Measurements from ENCODE around the gene NFIB. TPM values are rescaled to one million over a fixed set of nuclear protein-coding genes. Genes with fewer than 3 reads are reported as not detected.
A peak's percentile ranks its signal among the peaks of the same experiment; 100 is the strongest.

NFIB gene
- total and polyA plus RNA-seq, 4 donors, result 10.8 to 278 (median 88.6) TPM

DNA sequence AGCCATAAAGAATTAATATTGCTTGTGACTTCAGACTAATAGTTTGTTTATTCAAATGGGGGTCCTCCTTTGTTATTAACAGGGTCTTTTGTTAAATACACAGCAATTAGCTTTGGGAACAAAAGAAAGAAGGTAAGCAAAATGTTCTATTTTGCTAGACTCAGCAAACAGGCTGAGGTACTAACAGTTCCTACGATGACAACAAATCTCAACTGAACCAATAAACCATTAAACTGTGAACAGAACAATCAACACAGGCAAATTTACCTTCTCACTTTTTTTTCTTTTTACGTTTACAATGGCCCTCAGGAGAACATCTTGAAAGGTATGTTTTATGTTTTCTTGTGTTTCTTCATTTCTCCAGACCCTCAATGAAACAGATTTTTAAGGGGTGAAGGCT lies 207.2 kb downstream of the NFIB start:
- Histone ChIP-seq H3K9me3 (ENCODE audit: control insufficient read depth, low read length) (no peaks in the 10 kb centered on the region), H3K27ac (ENCODE audit: low read depth in 1 of 2, low read length in 2 of 2) (no peak overlapping the region), H3K27me3 (ENCODE audit: control insufficient read depth in 1 of 2, insufficient read depth in 2 of 2, low read length in 1 of 2) (no peaks in the 10 kb centered on the region), H3K36me3 (ENCODE audit: control insufficient read depth in 1 of 2, insufficient read depth in 2 of 2, low read length in 1 of 2) (no peaks in the 10 kb centered on the region), H3K4me1 (ENCODE audit: control insufficient read depth in 1 of 2, insufficient read depth in 2 of 2, low read length in 2 of 2) (no peaks in the 10 kb centered on the region), H3K4me3 (ENCODE audit: low read length in 2 of 2) (no peak overlapping the region)
- ATAC-seq (ENCODE audit: low FRiP score) (no peak), DNase-seq (no peak)
- WGBS, 2 donors, result 91 to 95% methylated on average over 2 of the region's 2 CpGs
- intact Hi-C loops (cut with DNase I), result no loop called here

DNA sequence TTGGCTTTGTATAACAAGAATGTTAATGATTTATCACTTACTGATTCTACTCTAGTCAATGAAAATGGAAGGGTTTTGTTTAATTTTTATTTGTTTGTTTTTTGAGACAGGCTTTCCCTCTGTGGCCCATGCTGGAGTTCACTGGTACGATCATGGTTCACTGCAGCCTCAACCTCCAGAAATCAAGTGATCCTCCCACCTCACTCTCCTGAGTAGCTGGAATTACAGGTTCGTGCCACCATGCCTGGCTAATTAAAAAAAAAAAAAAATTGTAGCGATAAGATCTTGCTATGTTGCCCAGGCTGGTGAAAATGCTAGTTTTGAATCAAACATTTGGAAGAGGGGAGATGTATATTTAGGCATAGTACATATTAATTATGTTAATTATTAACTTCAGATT lies 209.4 kb downstream of the NFIB start:
- Histone ChIP-seq H3K9me3 (ENCODE audit: control insufficient read depth, low read length) (no peaks in the 10 kb centered on the region), H3K4me1 (ENCODE audit: control insufficient read depth in 1 of 2, insufficient read depth in 2 of 2, low read length in 2 of 2) (no peaks in the 10 kb centered on the region), H3K36me3 (ENCODE audit: control insufficient read depth in 1 of 2, insufficient read depth in 2 of 2, low read length in 1 of 2) (no peaks in the 10 kb centered on the region), H3K27ac (ENCODE audit: low read depth in 1 of 2, low read length in 2 of 2) (no peak overlapping the region), H3K27me3 (ENCODE audit: control insufficient read depth in 1 of 2, insufficient read depth in 2 of 2, low read length in 1 of 2) (no peaks in the 10 kb centered on the region), H3K4me3 (ENCODE audit: low read length in 2 of 2) (no peak overlapping the region)
- intact Hi-C loops (cut with DNase I), result no loop called here
- DNase-seq, result no peak
- WGBS, 2 donors, result 96% methylated on average over 3 of the region's 3 CpGs
- no peak for ATAC-seq (ENCODE audit: low FRiP score)

DNA sequence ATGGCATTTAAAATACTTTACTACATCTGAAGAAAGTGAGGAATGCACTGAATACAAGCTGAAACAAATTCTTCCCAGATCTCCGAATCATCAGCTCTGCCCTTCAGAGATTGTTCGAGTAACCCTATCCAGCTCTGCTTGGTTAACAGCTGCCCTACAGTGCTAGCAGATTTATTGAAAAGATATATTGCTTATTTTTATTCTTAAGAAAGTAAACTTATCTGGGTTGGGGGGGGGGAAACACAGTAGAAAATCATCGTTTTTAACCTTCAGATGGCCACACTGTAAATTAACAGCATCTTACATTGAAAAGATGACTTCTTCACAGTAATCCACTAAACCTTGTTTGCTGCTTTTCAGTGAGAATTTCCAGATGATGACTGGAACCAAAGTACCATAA lies 210.8 kb downstream of the NFIB start:
- Histone ChIP-seq H3K4me1 (ENCODE audit: control insufficient read depth in 1 of 2, insufficient read depth in 2 of 2, low read length in 2 of 2) (no peaks in the 10 kb centered on the region), H3K9me3 (ENCODE audit: control insufficient read depth, low read length) (no peaks in the 10 kb centered on the region), H3K27ac (ENCODE audit: low read depth in 1 of 2, low read length in 2 of 2) (peak overlapping the region in 1 of 2 donors; percentile 43), H3K36me3 (ENCODE audit: control insufficient read depth in 1 of 2, insufficient read depth in 2 of 2, low read length in 1 of 2) (no peaks in the 10 kb centered on the region), H3K4me3 (ENCODE audit: low read length in 2 of 2) (peak overlapping the region in 1 of 2 donors; percentile 54), H3K27me3 (ENCODE audit: control insufficient read depth in 1 of 2, insufficient read depth in 2 of 2, low read length in 1 of 2) (no peaks in the 10 kb centered on the region)
- intact Hi-C loops (cut with DNase I), result no loop called here
- DNase-seq, result no peak
- WGBS, 2 donors, result 2 to 5% methylated on average over 3 of the region's 3 CpGs
- ATAC-seq (ENCODE audit: low FRiP score), result no peak

DNA sequence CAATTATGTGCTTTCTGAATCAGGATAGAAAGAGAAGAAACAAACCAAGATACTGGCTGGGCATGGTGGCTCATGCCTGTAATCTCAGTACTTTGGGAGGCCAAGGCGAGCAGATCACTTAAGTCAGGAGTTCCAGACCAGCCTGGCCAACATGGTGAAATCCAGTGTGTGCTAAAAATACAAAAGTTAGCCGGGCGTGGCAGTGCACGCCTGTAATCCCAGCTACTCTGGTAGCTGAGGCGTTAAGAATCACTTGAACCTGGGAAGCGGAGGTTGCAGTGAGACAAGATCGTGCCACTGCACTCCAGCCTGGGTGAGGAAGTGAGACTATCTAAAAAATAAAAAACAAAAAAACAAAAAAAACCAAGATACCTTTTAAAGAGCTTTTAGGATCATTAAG lies 214.2 kb downstream of the NFIB start:
- Histone ChIP-seq H3K9me3 (ENCODE audit: control insufficient read depth, low read length) (no peaks in the 10 kb centered on the region), H3K27ac (ENCODE audit: low read depth in 1 of 2, low read length in 2 of 2) (no peak overlapping the region), H3K36me3 (ENCODE audit: control insufficient read depth in 1 of 2, insufficient read depth in 2 of 2, low read length in 1 of 2) (no peaks in the 10 kb centered on the region), H3K27me3 (ENCODE audit: control insufficient read depth in 1 of 2, insufficient read depth in 2 of 2, low read length in 1 of 2) (no peaks in the 10 kb centered on the region), H3K4me1 (ENCODE audit: control insufficient read depth in 1 of 2, insufficient read depth in 2 of 2, low read length in 2 of 2) (no peaks in the 10 kb centered on the region), H3K4me3 (ENCODE audit: low read length in 2 of 2) (no peak overlapping the region)
- DNase-seq (no peak), ATAC-seq (ENCODE audit: low FRiP score) (no peak)
- intact Hi-C loops (cut with DNase I), result loop anchor here (5.0 to 10.0 kb wide), 5 partner anchors 67 to 255 kb away; no protein-coding TSS in a partner anchor
- 92 to 93% methylated on average over 7 of the region's 7 CpGs for WGBS, 2 donors

DNA sequence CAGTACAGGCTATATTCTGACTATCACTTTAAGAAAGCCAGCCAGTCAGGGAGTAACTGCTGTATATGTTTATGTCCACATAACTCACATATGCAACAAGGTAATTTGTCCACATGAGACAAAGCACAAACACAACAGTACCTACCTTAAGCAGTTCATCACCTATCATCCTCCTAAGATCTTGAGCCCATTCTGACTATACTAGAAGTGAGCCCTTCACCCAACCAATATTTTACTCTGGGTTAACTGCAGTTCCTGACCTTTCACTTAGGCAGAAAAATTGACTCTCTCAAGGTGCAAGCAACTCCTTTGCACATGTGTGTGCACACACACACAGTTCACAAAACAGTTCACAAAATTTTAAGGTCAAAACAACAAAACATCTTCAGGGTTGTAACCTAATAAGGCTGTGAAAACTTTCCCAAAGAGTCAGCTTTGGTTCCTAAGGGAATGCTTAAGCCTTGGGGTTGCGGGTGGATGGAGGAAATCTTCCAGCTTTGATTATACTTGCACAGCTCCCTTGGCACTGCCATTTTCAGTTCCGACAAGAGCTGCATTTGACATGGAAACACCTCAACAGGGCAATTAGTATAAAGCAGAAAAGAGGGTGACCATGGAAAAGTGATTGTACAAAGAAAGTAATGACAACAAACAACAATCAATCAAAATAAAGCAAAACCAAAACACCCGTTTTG lies 215.3 kb downstream of the NFIB start:
- WGBS, 2 donors, result 13 to 18% methylated on average over 3 of the region's 3 CpGs

DNA sequence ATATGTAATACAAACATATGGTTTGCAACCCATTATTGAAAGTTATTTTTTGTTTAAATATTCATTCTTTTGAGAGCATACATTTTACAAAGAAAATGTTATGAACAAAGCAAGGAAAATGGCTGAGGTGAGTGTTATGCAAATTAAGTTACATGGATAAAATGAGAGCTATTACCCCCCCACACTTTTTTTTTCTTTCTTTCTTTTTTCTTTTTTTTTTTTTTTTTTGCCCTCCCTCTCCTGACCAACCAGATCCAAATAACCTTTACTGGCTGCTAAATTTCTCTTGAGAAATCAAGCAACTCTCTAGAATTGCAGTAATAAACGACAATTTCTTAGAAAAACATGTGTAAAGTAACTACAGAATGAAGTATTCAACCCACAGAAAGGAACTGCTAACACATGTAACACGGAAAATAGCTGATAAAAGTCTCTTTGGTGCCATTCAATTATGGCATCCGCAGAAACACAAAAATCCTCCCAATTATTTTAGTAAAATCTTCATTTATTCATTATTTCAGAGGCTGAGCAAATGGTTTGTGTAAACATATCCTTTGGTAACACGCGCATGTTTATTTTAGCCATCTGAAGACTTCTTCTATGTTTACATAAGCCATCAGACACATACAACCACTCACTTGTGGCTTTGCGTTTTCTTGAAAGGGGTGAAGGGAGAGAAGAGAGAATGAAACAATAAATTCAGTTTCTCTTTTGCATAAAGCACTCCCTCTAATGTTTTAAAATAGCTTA lies 216.1 kb downstream of the NFIB start:
- no peaks in the 10 kb centered on the region for H3K27me3 ChIP-seq (ENCODE audit: control insufficient read depth in 1 of 2, insufficient read depth in 2 of 2, low read length in 1 of 2)
- intact Hi-C loops (cut with DNase I), result loop anchor here (5.0 to 10.0 kb wide), 5 partner anchors 66 to 257 kb away; no protein-coding TSS in a partner anchor
- H3K27ac ChIP-seq (ENCODE audit: low read depth in 1 of 2, low read length in 2 of 2), result no peak overlapping the region
- H3K4me3 ChIP-seq (ENCODE audit: low read length in 2 of 2), result peak overlapping the region in 1 of 2 donors; percentile 48
- WGBS, 2 donors, result 20% methylated on average over 6 of the region's 6 CpGs
- no peaks in the 10 kb centered on the region for H3K36me3 ChIP-seq (ENCODE audit: control insufficient read depth in 1 of 2, insufficient read depth in 2 of 2, low read length in 1 of 2)
- H3K9me3 ChIP-seq (ENCODE audit: control insufficient read depth, low read length), result no peaks in the 10 kb centered on the region
- no peak for ATAC-seq (ENCODE audit: low FRiP score)
- no peak for DNase-seq
- no peaks in the 10 kb centered on the region for H3K4me1 ChIP-seq (ENCODE audit: control insufficient read depth in 1 of 2, insufficient read depth in 2 of 2, low read length in 2 of 2)

More for the DNA sequence above, 215.3 kb downstream of the NFIB start:
- intact Hi-C loops (cut with DNase I), result loop anchor here (5.0 to 10.0 kb wide), 5 partner anchors 66 to 256 kb away; no protein-coding TSS in a partner anchor
- Histone ChIP-seq H3K9me3 (ENCODE audit: control insufficient read depth, low read length) (no peaks in the 10 kb centered on the region), H3K36me3 (ENCODE audit: control insufficient read depth in 1 of 2, insufficient read depth in 2 of 2, low read length in 1 of 2) (no peaks in the 10 kb centered on the region), H3K4me1 (ENCODE audit: control insufficient read depth in 1 of 2, insufficient read depth in 2 of 2, low read length in 2 of 2) (no peaks in the 10 kb centered on the region), H3K27ac (ENCODE audit: low read depth in 1 of 2, low read length in 2 of 2) (no peak overlapping the region), H3K27me3 (ENCODE audit: control insufficient read depth in 1 of 2, insufficient read depth in 2 of 2, low read length in 1 of 2) (no peaks in the 10 kb centered on the region), H3K4me3 (ENCODE audit: low read length in 2 of 2) (peak overlapping the region; percentile 9 to 41)
- no peak for DNase-seq
- ATAC-seq (ENCODE audit: low FRiP score), result no peak

DNA sequence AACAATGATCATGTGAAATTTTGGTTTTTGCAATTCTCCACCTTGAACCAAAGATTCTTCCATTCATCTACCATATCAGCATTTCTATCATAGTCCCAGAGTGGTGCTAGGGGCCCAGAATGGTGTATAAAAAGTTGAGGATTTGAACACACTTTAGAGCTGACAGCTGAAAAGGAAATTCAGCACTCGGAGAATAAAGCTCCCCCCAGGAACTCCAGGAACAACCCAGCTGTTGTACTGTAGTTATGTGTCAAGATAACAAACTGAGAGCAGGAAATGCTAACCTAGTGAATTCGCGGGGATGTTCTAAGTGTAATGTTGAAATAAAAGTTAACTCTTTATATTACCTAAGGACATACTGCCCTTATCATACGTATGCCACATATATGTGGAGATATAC lies 216.7 kb downstream of the NFIB start:
- intact Hi-C loops (cut with DNase I), result loop anchor here (5.0 to 10.0 kb wide), 5 partner anchors 65 to 258 kb away; no protein-coding TSS in a partner anchor
- Histone ChIP-seq H3K27me3 (ENCODE audit: control insufficient read depth in 1 of 2, insufficient read depth in 2 of 2, low read length in 1 of 2) (no peaks in the 10 kb centered on the region), H3K4me3 (ENCODE audit: low read length in 2 of 2) (no peak overlapping the region), H3K4me1 (ENCODE audit: control insufficient read depth in 1 of 2, insufficient read depth in 2 of 2, low read length in 2 of 2) (peaks cover 0 to 3% of the 10 kb centered on the region in 2 donors), H3K9me3 (ENCODE audit: control insufficient read depth, low read length) (no peaks in the 10 kb centered on the region), H3K36me3 (ENCODE audit: control insufficient read depth in 1 of 2, insufficient read depth in 2 of 2, low read length in 1 of 2) (no peaks in the 10 kb centered on the region), H3K27ac (ENCODE audit: low read depth in 1 of 2, low read length in 2 of 2) (peak overlapping the region; percentile 33 to 87)
- DNase-seq (no peak), ATAC-seq (ENCODE audit: low FRiP score) (peak; percentile 65)
- WGBS, 2 donors, result 1 to 3% methylated on average over 4 of the region's 4 CpGs

DNA sequence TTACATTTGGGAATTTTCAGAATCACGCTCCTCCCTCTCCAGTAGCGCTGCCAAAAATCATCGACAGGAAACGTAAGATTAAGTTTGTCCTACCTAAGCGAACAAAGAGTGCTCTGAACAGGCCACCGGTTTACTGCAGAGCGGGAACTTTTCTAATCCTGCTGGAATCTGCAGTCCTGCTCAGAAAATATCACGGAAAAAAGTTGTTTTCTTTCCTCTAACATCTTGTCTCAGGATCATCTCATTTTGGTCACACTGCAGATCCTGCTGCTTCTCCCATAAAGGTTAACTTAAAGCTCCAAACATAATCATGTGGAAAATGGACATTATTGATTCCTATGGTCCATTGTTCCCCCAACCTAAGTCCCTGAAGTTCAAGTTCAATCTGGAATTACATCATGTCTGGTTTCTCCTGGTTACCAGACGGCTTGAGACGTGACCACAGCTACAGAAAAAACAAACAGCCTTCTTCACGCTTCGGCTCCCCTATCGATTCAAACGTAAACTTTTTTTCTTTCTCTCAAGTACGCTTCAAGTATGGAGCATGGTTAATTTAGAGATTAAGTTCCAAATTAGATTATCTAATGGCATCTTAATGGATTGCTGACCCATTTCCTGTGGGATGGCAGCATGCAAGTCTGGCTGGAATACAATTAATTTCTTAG lies 217.6 kb downstream of the NFIB start:
- H3K4me3 ChIP-seq (ENCODE audit: low read length in 2 of 2), result peak overlapping the region; percentile 12 to 15
- WGBS, 2 donors, result 3 to 6% methylated on average over 15 of the region's 15 CpGs
- no peaks in the 10 kb centered on the region for H3K27me3 ChIP-seq (ENCODE audit: control insufficient read depth in 1 of 2, insufficient read depth in 2 of 2, low read length in 1 of 2)
- H3K9me3 ChIP-seq (ENCODE audit: control insufficient read depth, low read length), result no peaks in the 10 kb centered on the region
- DNase-seq (no peak), ATAC-seq (ENCODE audit: low FRiP score) (peak; percentile 86)
- peak overlapping the region; percentile 55 to 87 for H3K27ac ChIP-seq (ENCODE audit: low read depth in 1 of 2, low read length in 2 of 2)
- intact Hi-C loops (cut with DNase I), result loop anchor here (5.0 to 10.0 kb wide), 5 partner anchors 64 to 258 kb away; no protein-coding TSS in a partner anchor
- H3K36me3 ChIP-seq (ENCODE audit: control insufficient read depth in 1 of 2, insufficient read depth in 2 of 2, low read length in 1 of 2), result no peaks in the 10 kb centered on the region
- H3K4me1 ChIP-seq (ENCODE audit: control insufficient read depth in 1 of 2, insufficient read depth in 2 of 2, low read length in 2 of 2), result peaks cover 0 to 3% of the 10 kb centered on the region in 2 donors

All from aorta (tissue), 5 donors.